Measurements from ENCODE around the gene SNED1.
A peak's percentile ranks its signal among the peaks of the same experiment; 100 is the strongest.

SNED1 gene

GRCh38 chr2:241030333-241030680 is 31.9 kb downstream of the SNED1 start:
- peaks cover 8% of the 10 kb centered on the region for H3K36me3 Mint-ChIP-seq (ENCODE audit: low read depth)
- H3K27me3 Mint-ChIP-seq (ENCODE audit: low read depth), result peaks cover 3% of the 10 kb centered on the region
- peaks cover 2% of the 10 kb centered on the region for H3K4me1 Mint-ChIP-seq (ENCODE audit: low read depth)
- no peak overlapping the region for H3K27ac Mint-ChIP-seq
- H3K4me3 Mint-ChIP-seq, result no peak overlapping the region
- H3K9me3 Mint-ChIP-seq, result peaks cover 21% of the 10 kb centered on the region

GRCh38 chr2:241030883-241031282 is 32.5 kb downstream of the SNED1 start:
- Mint-ChIP-seq H3K27ac (no peak overlapping the region), H3K9me3 (peaks cover 16% of the 10 kb centered on the region), H3K36me3 (ENCODE audit: low read depth) (peaks cover 5% of the 10 kb centered on the region), H3K4me3 (no peak overlapping the region), H3K4me1 (ENCODE audit: low read depth) (peaks cover 2% of the 10 kb centered on the region), H3K27me3 (ENCODE audit: low read depth) (no peaks in the 10 kb centered on the region)

- H3K27me3 Mint-ChIP-seq (ENCODE audit: low read depth), result no peaks in the 10 kb centered on the region
Measured at GRCh38 chr2:241031436-241032165, 33.2 kb downstream of the SNED1 start.

GRCh38 chr2:241033336-241033987 is 35.0 kb downstream of the SNED1 start:
- Mint-ChIP-seq H3K9me3 (peaks cover 3% of the 10 kb centered on the region), H3K27ac (no peak overlapping the region), H3K4me1 (ENCODE audit: low read depth) (peaks cover 10% of the 10 kb centered on the region), H3K27me3 (ENCODE audit: low read depth) (peaks cover 3% of the 10 kb centered on the region), H3K36me3 (ENCODE audit: low read depth) (peaks cover 2% of the 10 kb centered on the region), H3K4me3 (no peak overlapping the region)

More at GRCh38 chr2:241031436-241032165, 33.2 kb downstream of the SNED1 start:
- Mint-ChIP-seq H3K9me3 (peaks cover 12% of the 10 kb centered on the region), H3K4me1 (ENCODE audit: low read depth) (peaks cover 2% of the 10 kb centered on the region), H3K36me3 (ENCODE audit: low read depth) (peaks cover 2% of the 10 kb centered on the region), H3K4me3 (no peak overlapping the region), H3K27ac (no peak overlapping the region)

- H3K4me3 Mint-ChIP-seq, result no peak overlapping the region
- H3K36me3 Mint-ChIP-seq (ENCODE audit: low read depth), result peaks cover 2% of the 10 kb centered on the region
- no peak overlapping the region for H3K27ac Mint-ChIP-seq
- no peaks in the 10 kb centered on the region for H3K9me3 Mint-ChIP-seq
- H3K4me1 Mint-ChIP-seq (ENCODE audit: low read depth), result peaks cover 10% of the 10 kb centered on the region
- H3K27me3 Mint-ChIP-seq (ENCODE audit: low read depth), result peaks cover 3% of the 10 kb centered on the region
Measured at GRCh38 chr2:241033994-241034393, 35.6 kb downstream of the SNED1 start.

GRCh38 chr2:241034490-241035141 is 36.2 kb downstream of the SNED1 start:
- Mint-ChIP-seq H3K27ac (no peak overlapping the region), H3K9me3 (no peaks in the 10 kb centered on the region), H3K4me3 (no peak overlapping the region), H3K4me1 (ENCODE audit: low read depth) (peaks cover 10% of the 10 kb centered on the region), H3K27me3 (ENCODE audit: low read depth) (peaks cover 3% of the 10 kb centered on the region), H3K36me3 (ENCODE audit: low read depth) (peaks cover 2% of the 10 kb centered on the region)

- H3K9me3 Mint-ChIP-seq, result no peaks in the 10 kb centered on the region
- H3K27me3 Mint-ChIP-seq (ENCODE audit: low read depth), result peaks cover 3% of the 10 kb centered on the region
- H3K27ac Mint-ChIP-seq, result no peak overlapping the region
- H3K36me3 Mint-ChIP-seq (ENCODE audit: low read depth), result peaks cover 2% of the 10 kb centered on the region
- H3K4me1 Mint-ChIP-seq (ENCODE audit: low read depth), result peaks cover 11% of the 10 kb centered on the region
- H3K4me3 Mint-ChIP-seq, result no peak overlapping the region
Measured at GRCh38 chr2:241035142-241035817, 36.9 kb downstream of the SNED1 start.

GRCh38 chr2:241035818-241036396 is 37.5 kb downstream of the SNED1 start:
- H3K27ac Mint-ChIP-seq, result no peak overlapping the region

GRCh38 chr2:241036397-241036963 is 38.1 kb downstream of the SNED1 start:
- peaks cover 3% of the 10 kb centered on the region for H3K27me3 Mint-ChIP-seq (ENCODE audit: low read depth)
- H3K4me1 Mint-ChIP-seq (ENCODE audit: low read depth), result peaks cover 14% of the 10 kb centered on the region
- H3K36me3 Mint-ChIP-seq (ENCODE audit: low read depth), result peaks cover 2% of the 10 kb centered on the region
- peak overlapping the region; percentile 49 for H3K27ac Mint-ChIP-seq
- peak overlapping the region; percentile 85 for H3K4me3 Mint-ChIP-seq
- no peaks in the 10 kb centered on the region for H3K9me3 Mint-ChIP-seq

More at GRCh38 chr2:241035818-241036396, 37.5 kb downstream of the SNED1 start:
- no peaks in the 10 kb centered on the region for H3K9me3 Mint-ChIP-seq
- H3K36me3 Mint-ChIP-seq (ENCODE audit: low read depth), result peaks cover 2% of the 10 kb centered on the region
- peaks cover 3% of the 10 kb centered on the region for H3K27me3 Mint-ChIP-seq (ENCODE audit: low read depth)
- H3K4me3 Mint-ChIP-seq, result peak overlapping the region; percentile 85
- H3K4me1 Mint-ChIP-seq (ENCODE audit: low read depth), result peaks cover 12% of the 10 kb centered on the region

- H3K4me1 Mint-ChIP-seq (ENCODE audit: low read depth), result peaks cover 19% of the 10 kb centered on the region
- peak overlapping the region; percentile 85 for H3K4me3 Mint-ChIP-seq
- H3K27me3 Mint-ChIP-seq (ENCODE audit: low read depth), result peaks cover 3% of the 10 kb centered on the region
- peak overlapping the region; percentile 70 for H3K27ac Mint-ChIP-seq
- H3K9me3 Mint-ChIP-seq, result no peaks in the 10 kb centered on the region
- H3K36me3 Mint-ChIP-seq (ENCODE audit: low read depth), result peaks cover 2% of the 10 kb centered on the region
Measured at GRCh38 chr2:241036964-241037421, 38.6 kb downstream of the SNED1 start.

GRCh38 chr2:241037498-241037897 is 39.1 kb downstream of the SNED1 start:
- H3K27ac Mint-ChIP-seq, result peak overlapping the region; percentile 70
- peaks cover 4% of the 10 kb centered on the region for H3K36me3 Mint-ChIP-seq (ENCODE audit: low read depth)
- H3K27me3 Mint-ChIP-seq (ENCODE audit: low read depth), result peaks cover 3% of the 10 kb centered on the region
- H3K9me3 Mint-ChIP-seq, result no peaks in the 10 kb centered on the region
- H3K4me3 Mint-ChIP-seq, result peak overlapping the region; percentile 85
- H3K4me1 Mint-ChIP-seq (ENCODE audit: low read depth), result peaks cover 21% of the 10 kb centered on the region

- Mint-ChIP-seq H3K9me3 (no peaks in the 10 kb centered on the region), H3K27ac (no peak overlapping the region), H3K4me3 (peak overlapping the region; percentile 85), H3K36me3 (ENCODE audit: low read depth) (peaks cover 13% of the 10 kb centered on the region), H3K4me1 (ENCODE audit: low read depth) (peaks cover 20% of the 10 kb centered on the region), H3K27me3 (ENCODE audit: low read depth) (peaks cover 12% of the 10 kb centered on the region)
Measured at GRCh38 chr2:241038374-241039180, 40.2 kb downstream of the SNED1 start.

- peaks cover 17% of the 10 kb centered on the region for H3K27me3 Mint-ChIP-seq (ENCODE audit: low read depth)
- no peak overlapping the region for H3K4me3 Mint-ChIP-seq
- H3K27ac Mint-ChIP-seq, result no peak overlapping the region
- H3K9me3 Mint-ChIP-seq, result no peaks in the 10 kb centered on the region
- H3K36me3 Mint-ChIP-seq (ENCODE audit: low read depth), result peaks cover 14% of the 10 kb centered on the region
- H3K4me1 Mint-ChIP-seq (ENCODE audit: low read depth), result peaks cover 20% of the 10 kb centered on the region
Measured at GRCh38 chr2:241039416-241039815, 41.0 kb downstream of the SNED1 start.
